Measurements from ENCODE around the gene PRR16.

Gene PRR16

GRCh38 chr5:120504057-120504456 lies 40.0 kb downstream of the PRR16 start:
- Histone ChIP-seq H3K9me3 (ENCODE audit: control insufficient read depth, low read depth, low read length) (no peaks in the 10 kb centered on the region), H3K27ac (ENCODE audit: low read length) (no peak overlapping the region), H3K4me3 (ENCODE audit: low read length) (no peak overlapping the region), H3K9ac (ENCODE audit: low read length) (no peak overlapping the region), H3K27me3 (ENCODE audit: control insufficient read depth, insufficient read depth, low read length) (no peaks in the 10 kb centered on the region), H3K4me1 (ENCODE audit: control insufficient read depth, low read depth, low read length) (peaks cover 12% of the 10 kb centered on the region), H3K36me3 (ENCODE audit: control insufficient read depth, low read depth, low read length) (no peaks in the 10 kb centered on the region)

GRCh38 chr5:120507197-120507596 lies 43.1 kb downstream of the PRR16 start:
- Histone ChIP-seq H3K36me3 (ENCODE audit: control insufficient read depth, low read depth, low read length) (no peaks in the 10 kb centered on the region), H3K9ac (ENCODE audit: low read length) (no peak overlapping the region), H3K27me3 (ENCODE audit: control insufficient read depth, insufficient read depth, low read length) (no peaks in the 10 kb centered on the region), H3K4me3 (ENCODE audit: low read length) (no peak overlapping the region), H3K27ac (ENCODE audit: low read length) (no peak overlapping the region), H3K4me1 (ENCODE audit: control insufficient read depth, low read depth, low read length) (peaks cover 30% of the 10 kb centered on the region), H3K9me3 (ENCODE audit: control insufficient read depth, low read depth, low read length) (no peaks in the 10 kb centered on the region)

DNA sequence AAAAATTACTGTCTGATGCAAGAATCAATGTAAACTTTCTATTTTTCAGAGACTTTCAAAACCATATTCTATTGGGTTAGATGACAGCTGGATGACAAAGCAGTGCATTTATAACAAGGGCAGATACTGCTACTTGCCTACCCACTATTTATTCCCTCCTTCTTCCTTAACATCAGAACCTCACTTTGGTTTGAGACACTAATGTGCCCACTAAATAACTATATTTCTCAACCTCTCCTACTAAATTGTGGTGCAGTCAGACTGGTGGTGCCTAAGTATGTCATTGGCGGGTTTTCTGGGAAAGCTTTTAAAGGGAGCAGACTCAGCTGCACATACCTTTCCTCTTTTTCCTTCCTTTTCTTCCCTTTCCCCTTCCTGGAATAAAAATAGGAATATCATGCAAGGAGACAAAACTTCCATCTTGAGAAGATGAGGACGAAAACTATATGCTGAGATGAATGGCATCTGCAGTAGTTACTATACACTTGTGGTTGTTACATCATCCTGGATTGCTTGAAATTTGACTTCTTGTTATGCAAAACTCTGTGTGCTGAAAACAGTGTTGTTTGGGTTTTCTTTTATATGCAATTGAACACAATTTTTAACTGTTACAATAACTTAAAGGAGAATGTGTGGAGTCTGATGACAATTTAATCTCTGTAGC lies 43.8 kb downstream of the PRR16 start:
- no peaks in the 10 kb centered on the region for H3K27me3 ChIP-seq (ENCODE audit: control insufficient read depth, insufficient read depth, low read length)
- H3K36me3 ChIP-seq (ENCODE audit: control insufficient read depth, low read depth, low read length): no peaks in the 10 kb centered on the region
- no peaks in the 10 kb centered on the region for H3K9me3 ChIP-seq (ENCODE audit: control insufficient read depth, low read depth, low read length)
- peaks cover 37% of the 10 kb centered on the region for H3K4me1 ChIP-seq (ENCODE audit: control insufficient read depth, low read depth, low read length)
- peak overlapping the region; percentile 54 for H3K27ac ChIP-seq (ENCODE audit: low read length)
- H3K9ac ChIP-seq (ENCODE audit: low read length): peak overlapping the region; percentile 12
- H3K4me3 ChIP-seq (ENCODE audit: low read length): no peak overlapping the region

GRCh38 chr5:120509053-120509452 lies 45.0 kb downstream of the PRR16 start:
- peaks cover 41% of the 10 kb centered on the region for H3K4me1 ChIP-seq (ENCODE audit: control insufficient read depth, low read depth, low read length)
- no peaks in the 10 kb centered on the region for H3K9me3 ChIP-seq (ENCODE audit: control insufficient read depth, low read depth, low read length)
- no peak overlapping the region for H3K4me3 ChIP-seq (ENCODE audit: low read length)
- H3K9ac ChIP-seq (ENCODE audit: low read length): no peak overlapping the region
- no peaks in the 10 kb centered on the region for H3K36me3 ChIP-seq (ENCODE audit: control insufficient read depth, low read depth, low read length)
- no peaks in the 10 kb centered on the region for H3K27me3 ChIP-seq (ENCODE audit: control insufficient read depth, insufficient read depth, low read length)
- H3K27ac ChIP-seq (ENCODE audit: low read length): no peak overlapping the region

- Histone ChIP-seq H3K9ac (ENCODE audit: low read length) (no peak overlapping the region), H3K4me3 (ENCODE audit: low read length) (no peak overlapping the region), H3K36me3 (ENCODE audit: control insufficient read depth, low read depth, low read length) (no peaks in the 10 kb centered on the region), H3K27me3 (ENCODE audit: control insufficient read depth, insufficient read depth, low read length) (no peaks in the 10 kb centered on the region), H3K27ac (ENCODE audit: low read length) (no peak overlapping the region), H3K9me3 (ENCODE audit: control insufficient read depth, low read depth, low read length) (no peaks in the 10 kb centered on the region), H3K4me1 (ENCODE audit: control insufficient read depth, low read depth, low read length) (peaks cover 41% of the 10 kb centered on the region)
Observed at GRCh38 chr5:120510098-120510637, 46.1 kb downstream of the PRR16 start.

DNA sequence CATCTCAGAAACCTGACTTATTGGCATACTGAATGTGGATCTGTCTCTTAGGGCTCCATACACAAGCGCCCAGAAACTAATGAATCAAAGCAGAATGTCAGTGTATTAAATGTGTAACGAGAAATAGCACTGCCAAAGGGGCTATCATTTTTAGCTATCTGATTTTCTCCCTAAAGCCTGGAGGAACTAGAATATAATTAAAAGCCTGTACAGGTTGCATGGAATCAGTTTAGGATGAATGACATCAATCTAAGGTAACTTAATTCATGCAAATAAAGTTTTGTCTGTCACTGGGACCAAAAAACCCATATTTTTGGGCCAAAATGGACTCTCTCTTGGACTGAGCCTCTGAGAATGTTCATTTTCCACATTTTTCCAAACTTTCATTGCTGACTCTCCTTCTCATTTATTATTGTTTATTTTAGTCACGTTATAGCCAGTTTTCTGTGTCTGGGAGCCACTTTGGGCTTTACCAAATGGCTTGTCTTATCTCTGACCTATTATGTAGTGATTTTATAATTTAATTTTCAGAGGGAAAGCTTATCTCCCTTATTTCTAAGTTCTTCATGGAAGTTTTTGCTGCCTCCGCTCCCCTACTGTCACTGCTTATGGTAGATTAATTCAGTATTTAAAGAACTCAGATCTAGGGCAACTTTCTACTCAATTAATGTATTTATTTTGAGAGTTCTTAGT lies 47.0 kb downstream of the PRR16 start:
- peak overlapping the region; percentile 46 for H3K27ac ChIP-seq (ENCODE audit: low read length)
- no peaks in the 10 kb centered on the region for H3K36me3 ChIP-seq (ENCODE audit: control insufficient read depth, low read depth, low read length)
- no peak overlapping the region for H3K9ac ChIP-seq (ENCODE audit: low read length)
- no peaks in the 10 kb centered on the region for H3K9me3 ChIP-seq (ENCODE audit: control insufficient read depth, low read depth, low read length)
- H3K27me3 ChIP-seq (ENCODE audit: control insufficient read depth, insufficient read depth, low read length): no peaks in the 10 kb centered on the region
- H3K4me3 ChIP-seq (ENCODE audit: low read length): peak overlapping the region; percentile 1
- H3K4me1 ChIP-seq (ENCODE audit: control insufficient read depth, low read depth, low read length): peaks cover 41% of the 10 kb centered on the region

DNA sequence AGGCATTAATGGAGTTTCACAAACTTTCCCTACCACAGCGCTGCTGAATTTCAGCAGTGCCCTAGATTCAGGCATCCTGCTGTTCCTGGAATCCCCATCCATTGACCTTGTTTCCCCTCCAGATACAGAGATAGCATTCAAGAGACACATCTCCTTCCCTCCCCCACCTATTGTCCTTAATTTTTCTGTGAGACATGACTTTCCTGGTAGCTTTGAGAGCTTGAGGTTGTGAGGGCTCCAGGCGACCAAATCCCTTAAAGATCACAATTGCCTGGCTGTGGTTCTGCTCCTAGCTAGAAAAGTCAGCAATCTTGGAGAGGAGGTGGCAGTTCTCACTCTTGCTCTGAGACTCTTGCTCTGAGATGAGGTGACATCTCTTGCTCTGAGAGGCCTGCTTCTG lies 48.0 kb downstream of the PRR16 start:
- Histone ChIP-seq H3K27ac (ENCODE audit: low read length) (peak overlapping the region; percentile 11), H3K9ac (ENCODE audit: low read length) (no peak overlapping the region), H3K9me3 (ENCODE audit: control insufficient read depth, low read depth, low read length) (no peaks in the 10 kb centered on the region), H3K36me3 (ENCODE audit: control insufficient read depth, low read depth, low read length) (no peaks in the 10 kb centered on the region), H3K4me1 (ENCODE audit: control insufficient read depth, low read depth, low read length) (peaks cover 41% of the 10 kb centered on the region), H3K4me3 (ENCODE audit: low read length) (peak overlapping the region; percentile 1), H3K27me3 (ENCODE audit: control insufficient read depth, insufficient read depth, low read length) (no peaks in the 10 kb centered on the region)

GRCh38 chr5:120512791-120513650 lies 48.9 kb downstream of the PRR16 start:
- Histone ChIP-seq H3K4me3 (ENCODE audit: low read length) (no peak overlapping the region), H3K27ac (ENCODE audit: low read length) (no peak overlapping the region), H3K36me3 (ENCODE audit: control insufficient read depth, low read depth, low read length) (no peaks in the 10 kb centered on the region), H3K9me3 (ENCODE audit: control insufficient read depth, low read depth, low read length) (no peaks in the 10 kb centered on the region), H3K4me1 (ENCODE audit: control insufficient read depth, low read depth, low read length) (peaks cover 36% of the 10 kb centered on the region), H3K9ac (ENCODE audit: low read length) (no peak overlapping the region), H3K27me3 (ENCODE audit: control insufficient read depth, insufficient read depth, low read length) (no peaks in the 10 kb centered on the region)

- Histone ChIP-seq H3K9ac (ENCODE audit: low read length) (no peak overlapping the region), H3K27ac (ENCODE audit: low read length) (no peak overlapping the region), H3K27me3 (ENCODE audit: control insufficient read depth, insufficient read depth, low read length) (no peaks in the 10 kb centered on the region), H3K4me1 (ENCODE audit: control insufficient read depth, low read depth, low read length) (peaks cover 13% of the 10 kb centered on the region), H3K4me3 (ENCODE audit: low read length) (no peak overlapping the region), H3K9me3 (ENCODE audit: control insufficient read depth, low read depth, low read length) (no peaks in the 10 kb centered on the region), H3K36me3 (ENCODE audit: control insufficient read depth, low read depth, low read length) (no peaks in the 10 kb centered on the region)
Observed at GRCh38 chr5:120516805-120517204, 52.7 kb downstream of the PRR16 start.

- peaks cover 6% of the 10 kb centered on the region for H3K4me1 ChIP-seq (ENCODE audit: control insufficient read depth, low read depth, low read length)
- H3K4me3 ChIP-seq (ENCODE audit: low read length): no peak overlapping the region
- H3K9ac ChIP-seq (ENCODE audit: low read length): no peak overlapping the region
- no peak overlapping the region for H3K27ac ChIP-seq (ENCODE audit: low read length)
- no peaks in the 10 kb centered on the region for H3K9me3 ChIP-seq (ENCODE audit: control insufficient read depth, low read depth, low read length)
- no peaks in the 10 kb centered on the region for H3K27me3 ChIP-seq (ENCODE audit: control insufficient read depth, insufficient read depth, low read length)
- no peaks in the 10 kb centered on the region for H3K36me3 ChIP-seq (ENCODE audit: control insufficient read depth, low read depth, low read length)
Observed at GRCh38 chr5:120517607-120518252, 53.6 kb downstream of the PRR16 start.

DNA sequence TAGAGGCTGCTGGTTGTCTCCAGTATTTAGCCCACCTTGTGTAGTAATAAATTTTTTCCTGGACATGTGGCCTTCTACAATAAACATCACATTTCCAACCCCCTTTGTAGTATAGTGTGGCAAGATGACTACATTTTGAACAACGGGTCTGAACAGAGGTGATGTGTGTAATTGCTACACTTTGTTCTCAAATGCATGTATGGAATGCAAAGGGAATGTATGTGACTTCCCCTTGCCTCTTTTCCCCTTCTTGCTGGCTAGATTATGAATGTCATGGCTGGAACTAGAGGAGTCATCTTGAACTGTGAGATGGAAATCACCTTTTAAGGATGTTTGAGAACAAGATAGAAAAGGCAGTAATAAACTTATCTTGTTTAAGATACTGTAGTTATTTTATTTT lies 54.5 kb downstream of the PRR16 start:
- no peak overlapping the region for H3K4me3 ChIP-seq (ENCODE audit: low read length)
- H3K36me3 ChIP-seq (ENCODE audit: control insufficient read depth, low read depth, low read length): no peaks in the 10 kb centered on the region
- no peaks in the 10 kb centered on the region for H3K27me3 ChIP-seq (ENCODE audit: control insufficient read depth, insufficient read depth, low read length)
- no peaks in the 10 kb centered on the region for H3K9me3 ChIP-seq (ENCODE audit: control insufficient read depth, low read depth, low read length)
- no peaks in the 10 kb centered on the region for H3K4me1 ChIP-seq (ENCODE audit: control insufficient read depth, low read depth, low read length)
- H3K27ac ChIP-seq (ENCODE audit: low read length): no peak overlapping the region
- no peak overlapping the region for H3K9ac ChIP-seq (ENCODE audit: low read length)
